ENCODE measurements around the gene RBM7. TPM values are rescaled to one million over a fixed set of nuclear protein-coding genes. Genes with fewer than 3 reads are reported as not detected.

RBM7 gene
- total and polyA plus RNA-seq, 4 donors: 19.9 to 37.9 (median 29.7) TPM

DNA sequence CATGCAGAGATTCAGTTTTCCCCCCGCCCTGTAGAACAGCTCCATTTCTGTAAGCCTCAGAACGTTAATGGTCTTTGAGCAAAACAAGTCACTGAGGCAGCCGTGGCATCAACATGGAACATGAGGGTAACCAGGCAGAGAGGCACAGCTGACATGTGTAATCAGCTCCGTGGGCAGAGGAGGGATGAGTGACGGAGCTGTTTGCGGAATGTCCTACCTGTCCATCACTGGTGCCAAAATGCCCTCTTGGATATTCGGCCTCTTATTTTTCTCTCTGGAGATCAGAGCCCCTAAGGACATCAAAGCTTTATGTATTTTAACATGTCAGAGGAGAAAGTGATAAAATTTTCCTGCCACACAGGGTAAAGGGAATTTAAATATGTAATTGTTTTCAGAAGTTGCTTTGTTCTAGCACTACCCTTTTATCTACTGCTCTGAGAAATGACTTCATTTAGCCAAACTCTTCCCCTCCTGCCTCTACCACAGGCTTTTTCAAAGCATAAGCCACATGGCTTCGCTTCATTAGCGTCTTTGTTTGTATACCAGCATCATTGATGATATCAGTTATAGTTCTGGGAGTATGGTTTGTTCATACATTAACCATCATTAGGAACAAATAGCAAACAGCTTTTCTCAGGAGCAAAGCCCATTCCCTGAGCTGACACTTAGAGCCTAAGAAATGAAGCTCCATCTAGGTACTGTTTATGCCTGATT, 33.1 kb upstream of the RBM7 start:
- Histone ChIP-seq H3K27ac (ENCODE audit: low read depth in 1 of 2, low read length in 2 of 2) (peak overlapping the region in 1 of 2 donors; percentile 74), H3K4me3 (ENCODE audit: low read length in 2 of 2) (no peak overlapping the region), H3K9me3 (ENCODE audit: control insufficient read depth, low read length) (no peaks in the 10 kb centered on the region), H3K4me1 (ENCODE audit: control insufficient read depth in 1 of 2, insufficient read depth in 2 of 2, low read length in 2 of 2) (peaks cover 0 to 6% of the 10 kb centered on the region in 2 donors), H3K27me3 (ENCODE audit: control insufficient read depth in 1 of 2, insufficient read depth in 2 of 2, low read length in 1 of 2) (no peaks in the 10 kb centered on the region), H3K36me3 (ENCODE audit: control insufficient read depth in 1 of 2, insufficient read depth in 2 of 2, low read length in 1 of 2) (no peaks in the 10 kb centered on the region)
- ATAC-seq (ENCODE audit: low FRiP score) (no peak), DNase-seq (no peak)
- 45 to 56% methylated on average over 9 of the region's 9 CpGs for WGBS, 2 donors
- intact Hi-C loops (cut with DNase I): loop anchor here in 1 of 2 donors (5.0 kb wide), 1 partner anchor 35 kb away; the partner anchor contains the start of genes C11orf71 and RBM7

- H3K4me1 ChIP-seq (ENCODE audit: control insufficient read depth in 1 of 2, insufficient read depth in 2 of 2, low read length in 2 of 2): peaks cover 0 to 6% of the 10 kb centered on the region in 2 donors
- H3K27ac ChIP-seq (ENCODE audit: low read depth in 1 of 2, low read length in 2 of 2): no peak overlapping the region
- DNase-seq: no peak
- no peaks in the 10 kb centered on the region for H3K9me3 ChIP-seq (ENCODE audit: control insufficient read depth, low read length)
- no peaks in the 10 kb centered on the region for H3K36me3 ChIP-seq (ENCODE audit: control insufficient read depth in 1 of 2, insufficient read depth in 2 of 2, low read length in 1 of 2)
- no peak overlapping the region for H3K4me3 ChIP-seq (ENCODE audit: low read length in 2 of 2)
- no peaks in the 10 kb centered on the region for H3K27me3 ChIP-seq (ENCODE audit: control insufficient read depth in 1 of 2, insufficient read depth in 2 of 2, low read length in 1 of 2)
- intact Hi-C loops (cut with DNase I): loop anchor here in 1 of 2 donors (5.0 kb wide), 1 partner anchor 33 kb away; the partner anchor contains the start of genes C11orf71 and RBM7
- WGBS, 2 donors: 83 to 89% methylated on average over 5 of the region's 5 CpGs
- ATAC-seq (ENCODE audit: low FRiP score): no peak
Observed at GRCh38 chr11:114368918-114369680, 31.4 kb upstream of the RBM7 start.

- H3K4me1 ChIP-seq (ENCODE audit: control insufficient read depth in 1 of 2, insufficient read depth in 2 of 2, low read length in 2 of 2): peaks cover 0 to 7% of the 10 kb centered on the region in 2 donors
- DNase-seq (no peak), ATAC-seq (ENCODE audit: low FRiP score) (no peak)
- H3K27me3 ChIP-seq (ENCODE audit: control insufficient read depth in 1 of 2, insufficient read depth in 2 of 2, low read length in 1 of 2): no peaks in the 10 kb centered on the region
- no peaks in the 10 kb centered on the region for H3K36me3 ChIP-seq (ENCODE audit: control insufficient read depth in 1 of 2, insufficient read depth in 2 of 2, low read length in 1 of 2)
- no peak overlapping the region for H3K27ac ChIP-seq (ENCODE audit: low read depth in 1 of 2, low read length in 2 of 2)
- 95% methylated on average over 3 of the region's 3 CpGs for WGBS, 2 donors
- H3K9me3 ChIP-seq (ENCODE audit: control insufficient read depth, low read length): no peaks in the 10 kb centered on the region
- no peak overlapping the region for H3K4me3 ChIP-seq (ENCODE audit: low read length in 2 of 2)
- intact Hi-C loops (cut with DNase I): no loop called here
Observed at GRCh38 chr11:114375052-114375451, 25.4 kb upstream of the RBM7 start.

DNA sequence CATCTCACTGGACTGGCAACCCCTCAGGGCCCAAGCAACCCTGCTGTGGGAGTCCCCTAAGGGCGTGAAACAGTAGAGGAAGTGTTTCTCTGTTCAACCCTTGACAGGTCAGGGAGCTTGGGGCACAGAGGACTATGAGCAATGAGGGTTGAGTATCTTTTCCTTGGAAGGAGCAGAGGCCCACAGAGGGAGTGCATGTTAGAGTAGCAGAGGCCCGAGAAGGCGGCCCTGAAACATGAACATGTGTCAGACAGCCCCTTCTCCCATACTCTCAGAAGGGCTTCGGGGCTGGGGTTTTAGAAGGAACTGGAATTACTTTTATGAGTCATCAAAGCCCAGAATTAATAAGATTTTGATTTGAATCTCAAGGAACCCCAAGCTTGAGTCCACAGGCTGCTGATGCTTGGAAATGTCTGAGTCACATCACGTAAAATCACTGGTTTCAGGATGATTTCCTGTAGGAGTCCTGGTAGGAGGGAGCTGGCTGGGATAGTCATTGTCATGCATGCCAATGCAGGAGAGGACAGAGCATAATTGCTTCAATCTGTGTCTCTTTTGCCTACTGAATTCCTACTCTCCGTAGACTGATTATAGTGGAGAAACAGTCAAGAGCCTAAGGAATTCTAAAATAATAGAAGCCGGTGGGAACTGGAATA, 22.7 kb upstream of the RBM7 start:
- DNase-seq (no peak), ATAC-seq (ENCODE audit: low FRiP score) (no peak)
- WGBS, 2 donors: 86 to 91% methylated on average over 7 of the region's 7 CpGs
- H3K27ac ChIP-seq (ENCODE audit: low read depth in 1 of 2, low read length in 2 of 2): no peak overlapping the region
- H3K9me3 ChIP-seq (ENCODE audit: control insufficient read depth, low read length): no peaks in the 10 kb centered on the region
- intact Hi-C loops (cut with DNase I): no loop called here
- H3K4me3 ChIP-seq (ENCODE audit: low read length in 2 of 2): no peak overlapping the region
- no peaks in the 10 kb centered on the region for H3K36me3 ChIP-seq (ENCODE audit: control insufficient read depth in 1 of 2, insufficient read depth in 2 of 2, low read length in 1 of 2)
- H3K4me1 ChIP-seq (ENCODE audit: control insufficient read depth in 1 of 2, insufficient read depth in 2 of 2, low read length in 2 of 2): peaks cover 0 to 7% of the 10 kb centered on the region in 2 donors
- peaks cover 0 to 1% of the 10 kb centered on the region in 2 donors for H3K27me3 ChIP-seq (ENCODE audit: control insufficient read depth in 1 of 2, insufficient read depth in 2 of 2, low read length in 1 of 2)

DNA sequence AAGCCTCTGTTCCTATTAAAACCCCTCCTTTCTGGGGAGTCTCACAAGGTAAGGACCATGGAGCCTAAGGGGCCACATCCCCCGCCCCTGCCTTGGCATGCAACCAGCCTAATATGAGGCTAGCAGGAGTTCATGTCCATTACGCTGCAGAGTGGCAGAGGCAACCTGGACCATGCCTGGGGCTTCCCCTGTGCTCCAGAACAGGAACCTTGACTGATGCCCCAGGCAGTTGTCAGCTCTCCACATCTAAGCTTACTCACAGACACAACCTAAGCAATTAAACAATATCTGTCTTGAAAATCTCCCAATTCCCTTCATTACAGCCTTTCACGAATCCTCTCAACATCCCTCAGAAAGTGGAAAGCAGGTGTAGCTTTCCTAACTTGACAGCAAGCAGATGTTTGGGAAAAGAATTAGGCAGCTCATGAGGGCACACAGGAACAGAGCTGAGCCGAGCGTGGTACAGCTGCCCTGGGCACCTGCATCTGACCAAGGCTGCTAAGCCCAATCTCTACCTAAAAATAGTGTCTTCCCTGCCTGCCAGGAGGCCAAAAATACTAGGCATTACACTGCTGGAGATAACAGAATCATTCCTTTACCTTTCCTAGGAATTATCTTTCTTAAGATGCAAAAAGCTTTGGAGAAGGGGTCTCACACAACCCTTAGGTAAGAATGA, 20.9 kb upstream of the RBM7 start:
- DNase-seq: no peak
- intact Hi-C loops (cut with DNase I): no loop called here
- Histone ChIP-seq H3K36me3 (ENCODE audit: control insufficient read depth in 1 of 2, insufficient read depth in 2 of 2, low read length in 1 of 2) (no peaks in the 10 kb centered on the region), H3K4me3 (ENCODE audit: low read length in 2 of 2) (no peak overlapping the region), H3K4me1 (ENCODE audit: control insufficient read depth in 1 of 2, insufficient read depth in 2 of 2, low read length in 2 of 2) (peaks cover 0 to 7% of the 10 kb centered on the region in 2 donors), H3K9me3 (ENCODE audit: control insufficient read depth, low read length) (no peaks in the 10 kb centered on the region), H3K27ac (ENCODE audit: low read depth in 1 of 2, low read length in 2 of 2) (no peak overlapping the region), H3K27me3 (ENCODE audit: control insufficient read depth in 1 of 2, insufficient read depth in 2 of 2, low read length in 1 of 2) (peaks cover 0 to 1% of the 10 kb centered on the region in 2 donors)
- 87 to 88% methylated on average over 5 of the region's 5 CpGs for WGBS, 2 donors
- ATAC-seq (ENCODE audit: low FRiP score): no peak

GRCh38 chr11:114382509-114382908, 18.0 kb upstream of the RBM7 start:
- peaks cover 0 to 1% of the 10 kb centered on the region in 2 donors for H3K27me3 ChIP-seq (ENCODE audit: control insufficient read depth in 1 of 2, insufficient read depth in 2 of 2, low read length in 1 of 2)
- 66 to 99% methylated on average over 3 of the region's 3 CpGs for WGBS, 2 donors
- DNase-seq (no peak), ATAC-seq (ENCODE audit: low FRiP score) (no peak)
- H3K36me3 ChIP-seq (ENCODE audit: control insufficient read depth in 1 of 2, insufficient read depth in 2 of 2, low read length in 1 of 2): no peaks in the 10 kb centered on the region
- H3K4me1 ChIP-seq (ENCODE audit: control insufficient read depth in 1 of 2, insufficient read depth in 2 of 2, low read length in 2 of 2): no peaks in the 10 kb centered on the region
- intact Hi-C loops (cut with DNase I): no loop called here
- no peak overlapping the region for H3K27ac ChIP-seq (ENCODE audit: low read depth in 1 of 2, low read length in 2 of 2)
- H3K9me3 ChIP-seq (ENCODE audit: control insufficient read depth, low read length): no peaks in the 10 kb centered on the region
- H3K4me3 ChIP-seq (ENCODE audit: low read length in 2 of 2): no peak overlapping the region

DNA sequence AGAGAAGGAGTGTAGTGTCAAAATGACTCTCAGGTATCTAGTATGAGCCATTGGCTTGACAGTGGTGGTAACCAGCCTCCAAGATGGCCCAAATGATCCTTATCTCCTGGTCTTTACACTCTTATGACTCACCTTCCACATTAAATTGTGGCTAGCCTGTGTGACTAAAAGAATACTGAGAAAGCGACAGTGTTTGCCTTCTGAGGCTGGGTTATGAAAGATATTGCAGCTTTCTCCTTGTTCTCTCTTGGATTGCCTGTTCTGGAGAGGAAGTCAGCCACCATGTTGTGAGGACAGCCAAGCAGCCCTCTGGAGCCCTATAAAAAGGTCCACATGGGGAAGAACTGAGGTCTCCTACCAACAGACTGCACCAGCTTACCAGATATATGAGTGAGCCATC, 16.0 kb upstream of the RBM7 start:
- H3K27ac ChIP-seq (ENCODE audit: low read depth in 1 of 2, low read length in 2 of 2): no peak overlapping the region
- intact Hi-C loops (cut with DNase I): no loop called here
- 96 to 97% methylated on average over 1 of the region's 1 CpG for WGBS, 2 donors
- DNase-seq (no peak), ATAC-seq (ENCODE audit: low FRiP score) (no peak)
- peaks cover 0 to 1% of the 10 kb centered on the region in 2 donors for H3K27me3 ChIP-seq (ENCODE audit: control insufficient read depth in 1 of 2, insufficient read depth in 2 of 2, low read length in 1 of 2)
- H3K9me3 ChIP-seq (ENCODE audit: control insufficient read depth, low read length): no peaks in the 10 kb centered on the region
- H3K4me1 ChIP-seq (ENCODE audit: control insufficient read depth in 1 of 2, insufficient read depth in 2 of 2, low read length in 2 of 2): no peaks in the 10 kb centered on the region
- H3K36me3 ChIP-seq (ENCODE audit: control insufficient read depth in 1 of 2, insufficient read depth in 2 of 2, low read length in 1 of 2): no peaks in the 10 kb centered on the region
- H3K4me3 ChIP-seq (ENCODE audit: low read length in 2 of 2): no peak overlapping the region

DNA sequence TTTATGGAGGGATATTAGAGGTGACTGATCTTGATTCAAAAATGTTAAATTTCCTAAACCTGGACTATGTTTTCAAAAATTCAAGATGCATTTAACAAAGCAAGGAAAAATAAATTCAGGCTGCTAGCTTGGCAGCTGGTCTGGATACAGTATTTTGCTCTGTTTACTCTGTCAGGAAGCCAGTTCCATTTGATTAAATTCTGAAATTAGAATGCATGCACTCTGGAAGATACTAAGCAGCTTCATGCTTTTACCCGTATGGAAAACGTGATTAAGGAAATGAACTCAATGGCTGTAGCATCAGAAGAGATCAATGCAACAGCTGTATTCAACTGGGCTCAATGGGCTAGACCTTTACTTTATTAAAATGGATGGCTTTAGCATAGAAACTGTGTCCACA, 14.3 kb upstream of the RBM7 start:
- no peak overlapping the region for H3K4me3 ChIP-seq (ENCODE audit: low read length in 2 of 2)
- no peak overlapping the region for H3K27ac ChIP-seq (ENCODE audit: low read depth in 1 of 2, low read length in 2 of 2)
- no peaks in the 10 kb centered on the region for H3K36me3 ChIP-seq (ENCODE audit: control insufficient read depth in 1 of 2, insufficient read depth in 2 of 2, low read length in 1 of 2)
- intact Hi-C loops (cut with DNase I): no loop called here
- H3K9me3 ChIP-seq (ENCODE audit: control insufficient read depth, low read length): no peaks in the 10 kb centered on the region
- DNase-seq: no peak
- ATAC-seq (ENCODE audit: low FRiP score): no peak
- H3K27me3 ChIP-seq (ENCODE audit: control insufficient read depth in 1 of 2, insufficient read depth in 2 of 2, low read length in 1 of 2): no peaks in the 10 kb centered on the region
- no peaks in the 10 kb centered on the region for H3K4me1 ChIP-seq (ENCODE audit: control insufficient read depth in 1 of 2, insufficient read depth in 2 of 2, low read length in 2 of 2)
- 6 to 8% methylated on average over 2 of the region's 2 CpGs for WGBS, 2 donors
